HPDE6-E6E7 (cell line): ENCODE measurements around the gene SPINK5.

Source experiments
- DNase-seq: peaks from one replicate; pipeline ENCODE4 v3.0.0; 2011; ENCODE audit warnings: missing footprints; ENCODE audit errors: extremely low spot score

SPINK5 gene

DNA sequence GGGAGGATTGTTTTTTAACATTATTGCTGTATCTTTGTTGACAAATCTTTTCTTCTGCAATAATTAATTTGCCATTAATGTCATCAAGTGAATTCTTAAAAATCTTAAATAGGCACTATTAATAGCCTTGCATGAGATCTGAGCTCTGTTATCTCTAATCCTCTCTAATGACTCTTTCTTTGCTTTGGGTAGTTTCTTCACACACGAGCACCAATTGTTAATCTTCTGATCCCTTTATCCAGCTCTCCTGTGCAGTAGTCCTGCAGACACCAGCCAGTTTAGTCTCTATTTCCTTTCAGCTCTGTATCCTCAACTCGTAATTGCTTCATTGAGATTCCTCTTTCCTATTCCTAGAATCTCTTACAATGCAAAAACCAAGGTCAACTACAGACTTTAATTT, 112.7 kb downstream of the SPINK5 start:
- DNase-seq, result no peak

DNA sequence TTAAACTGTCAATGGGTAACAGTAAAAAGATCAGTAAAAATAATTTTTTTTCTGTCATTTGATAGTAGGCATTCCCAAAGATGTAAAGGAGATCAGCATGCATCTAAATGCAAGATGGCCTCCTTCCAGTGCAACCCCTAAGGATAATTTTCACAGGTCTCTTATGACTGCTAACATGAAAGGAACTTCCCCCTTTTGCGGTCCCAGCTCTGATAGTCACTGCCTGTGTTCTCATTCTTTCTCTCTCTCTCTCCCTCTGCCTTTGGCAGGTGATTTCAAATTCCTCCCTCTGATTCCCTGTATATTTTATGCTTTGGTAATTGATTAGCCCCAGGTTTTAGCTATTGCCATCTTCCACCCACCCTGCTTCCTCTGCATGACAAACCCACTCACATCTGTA, 113.4 kb downstream of the SPINK5 start:
- no peak for DNase-seq

DNA sequence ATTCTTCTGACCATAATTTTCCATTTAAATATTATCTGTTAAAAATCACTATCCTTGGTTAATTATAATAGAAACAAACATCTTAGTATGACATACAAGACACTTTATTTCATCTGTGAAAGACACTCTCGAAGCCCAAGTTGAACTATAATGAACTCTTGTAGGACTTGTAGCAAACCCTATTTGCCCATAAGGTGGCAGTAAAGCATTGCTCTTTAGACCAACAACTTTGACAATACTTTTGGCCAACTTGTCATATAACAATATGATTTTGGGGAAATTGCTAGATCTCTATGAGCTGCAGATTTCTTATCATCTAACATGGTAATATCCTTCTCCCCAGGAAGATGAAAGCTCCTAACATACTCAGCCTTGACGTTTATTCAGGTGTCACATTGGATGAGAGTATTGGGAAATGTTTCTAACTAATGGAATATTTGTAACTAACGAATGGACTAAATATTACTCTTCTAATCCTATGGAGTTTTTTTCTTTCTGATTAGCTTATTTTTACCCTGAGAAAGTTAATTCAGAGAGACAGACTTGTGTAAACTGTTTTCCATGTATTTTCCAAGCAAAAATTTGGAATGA, 115.5 kb downstream of the SPINK5 start:
- no peak for DNase-seq

DNA sequence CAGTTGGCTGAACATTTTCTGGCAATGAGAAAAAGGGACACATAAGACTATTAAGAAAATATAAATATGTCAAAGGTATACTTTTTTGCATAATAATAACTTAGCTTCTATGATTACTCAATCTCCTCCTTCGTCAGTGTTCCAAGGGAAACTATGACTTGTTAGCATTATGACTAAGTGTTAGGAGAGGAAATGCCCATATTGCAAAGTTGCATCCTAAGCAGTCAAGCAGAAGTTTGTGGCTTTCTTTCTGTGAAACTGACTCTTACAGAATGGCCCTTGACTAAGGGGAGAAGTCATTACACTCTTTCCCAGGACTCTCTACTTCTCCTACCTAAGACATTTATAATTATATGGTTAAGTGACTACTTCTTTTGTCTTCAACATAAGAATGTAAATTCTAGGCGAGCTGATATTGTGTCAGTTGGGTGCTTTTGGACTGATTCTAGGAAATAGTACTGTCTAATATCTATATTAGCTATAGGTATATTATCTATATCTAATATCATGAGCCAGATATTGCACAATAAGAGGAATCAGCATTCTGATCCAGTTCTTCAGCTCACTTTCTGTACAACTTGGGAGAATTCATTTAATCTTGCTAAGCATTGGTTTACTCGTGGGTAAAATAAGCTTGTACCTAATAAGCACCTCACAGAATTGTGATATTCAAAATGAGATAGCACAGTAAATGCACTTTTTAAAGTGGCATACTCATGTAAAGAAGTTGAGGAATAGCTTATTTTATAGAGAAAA, 122.6 kb downstream of the SPINK5 start:
- peak; percentile 27 for DNase-seq
